NCI-H748 treated with DMSO at 0.1 percent for 48 hours (cell line): ENCODE results near the gene SMARCAD1.
"Not testable (repeated sequence)": the region's sequence is repeated elsewhere in the genome, so short reads cannot be mapped to it uniquely, and the experiment has no call there.

ENCODE experiments used
- DNase-seq: peaks from one replicate; lab custom pipeline; 2025; lab: John Stamatoyannopoulos, UW

Gene SMARCAD1

DNA sequence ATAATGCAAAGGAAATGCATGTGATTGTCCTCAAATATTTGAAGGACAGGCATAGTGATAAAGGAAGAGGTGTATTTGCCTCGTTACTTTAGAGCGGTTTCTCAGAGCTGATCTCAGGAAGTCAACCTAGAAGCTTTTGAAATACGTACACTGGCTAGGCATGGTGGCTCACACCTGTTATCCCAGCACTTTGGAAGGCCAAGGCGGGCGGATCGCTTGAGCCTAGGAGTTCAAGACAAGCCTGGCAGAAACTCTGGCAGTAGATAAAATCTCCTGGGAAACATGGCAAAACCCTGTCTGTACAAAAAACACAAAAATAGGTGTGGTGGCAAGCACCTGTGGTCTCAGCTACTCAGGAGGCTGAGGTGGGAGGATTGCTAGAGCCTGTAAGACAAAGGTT, 24.9 kb downstream of the SMARCAD1 start:
- no peak for DNase-seq

DNA sequence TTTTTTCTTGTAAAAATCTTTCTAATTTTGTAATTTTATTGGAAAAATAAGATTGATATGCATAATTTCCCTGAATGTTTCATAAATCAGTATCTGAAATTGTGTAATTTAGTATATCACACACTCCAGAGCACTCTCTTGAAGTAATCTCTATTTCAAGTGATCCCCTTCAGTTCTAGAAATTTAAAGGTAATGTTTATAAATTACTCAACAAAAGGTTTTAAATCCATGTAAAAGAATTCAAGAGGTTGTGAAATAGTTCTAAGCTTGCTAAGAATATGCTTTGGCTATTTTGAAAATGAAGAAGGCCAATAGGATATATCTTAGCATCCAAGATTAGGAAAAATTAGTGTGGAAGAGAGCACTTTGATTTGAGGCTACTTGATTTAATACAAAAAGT, 28.2 kb downstream of the SMARCAD1 start:
- no peak for DNase-seq

DNA sequence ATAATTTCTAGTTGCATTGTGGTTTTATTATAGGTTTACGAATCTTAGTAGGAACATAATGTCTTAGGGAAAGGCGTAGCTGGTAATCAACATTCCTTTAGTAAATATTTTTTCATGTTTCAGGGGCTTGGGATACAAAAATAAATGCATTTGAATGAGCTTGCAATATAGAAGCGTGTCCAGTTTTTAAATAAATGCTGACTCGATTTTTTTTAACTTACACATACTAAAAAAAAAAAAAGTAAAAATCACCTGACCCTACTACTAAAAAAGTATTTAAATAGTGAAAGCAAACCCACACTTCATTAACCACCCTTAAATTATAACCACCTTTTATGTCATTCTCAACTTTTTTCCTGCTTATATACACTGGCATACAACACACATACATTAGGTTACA, 29.6 kb downstream of the SMARCAD1 start:
- DNase-seq, result no peak

DNA sequence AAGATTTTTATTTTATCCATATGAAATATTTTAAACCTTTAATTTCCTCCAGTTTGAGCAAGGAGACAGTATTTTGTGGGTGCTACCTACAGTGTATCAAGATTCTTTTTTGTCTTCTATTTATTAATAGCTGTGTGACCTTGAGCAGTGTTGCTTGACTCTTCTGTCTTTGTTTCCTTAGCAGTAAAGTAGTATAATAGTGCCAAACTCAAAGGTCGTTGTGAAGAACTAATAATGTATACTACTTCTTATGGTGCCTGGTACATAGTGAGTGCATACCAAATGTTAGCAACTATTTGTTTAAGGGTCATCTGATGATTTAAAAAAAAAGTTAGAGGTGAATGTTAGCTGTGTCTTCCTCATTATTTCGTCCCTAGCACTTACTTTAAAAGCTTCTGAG, 30.5 kb downstream of the SMARCAD1 start:
- DNase-seq, result no peak

DNA sequence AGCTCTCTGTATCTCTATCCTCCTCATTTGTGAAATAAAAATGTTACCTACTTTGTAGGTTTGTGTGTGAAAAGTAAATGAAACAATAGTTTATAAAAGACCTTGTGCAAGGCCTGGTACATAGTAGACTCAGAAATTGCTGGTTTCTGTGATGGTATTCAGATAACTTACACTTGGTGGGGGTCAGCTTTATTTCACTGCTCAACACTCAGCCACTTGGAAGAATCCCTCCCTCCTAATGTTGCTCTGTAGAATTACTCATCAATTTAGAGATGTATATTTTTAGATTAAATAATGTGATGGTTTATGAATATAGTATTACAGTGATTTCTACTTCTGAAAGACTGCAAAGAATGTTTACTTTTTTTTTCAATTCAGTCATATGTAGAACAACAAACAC, 32.7 kb downstream of the SMARCAD1 start:
- DNase-seq, result no peak

DNA sequence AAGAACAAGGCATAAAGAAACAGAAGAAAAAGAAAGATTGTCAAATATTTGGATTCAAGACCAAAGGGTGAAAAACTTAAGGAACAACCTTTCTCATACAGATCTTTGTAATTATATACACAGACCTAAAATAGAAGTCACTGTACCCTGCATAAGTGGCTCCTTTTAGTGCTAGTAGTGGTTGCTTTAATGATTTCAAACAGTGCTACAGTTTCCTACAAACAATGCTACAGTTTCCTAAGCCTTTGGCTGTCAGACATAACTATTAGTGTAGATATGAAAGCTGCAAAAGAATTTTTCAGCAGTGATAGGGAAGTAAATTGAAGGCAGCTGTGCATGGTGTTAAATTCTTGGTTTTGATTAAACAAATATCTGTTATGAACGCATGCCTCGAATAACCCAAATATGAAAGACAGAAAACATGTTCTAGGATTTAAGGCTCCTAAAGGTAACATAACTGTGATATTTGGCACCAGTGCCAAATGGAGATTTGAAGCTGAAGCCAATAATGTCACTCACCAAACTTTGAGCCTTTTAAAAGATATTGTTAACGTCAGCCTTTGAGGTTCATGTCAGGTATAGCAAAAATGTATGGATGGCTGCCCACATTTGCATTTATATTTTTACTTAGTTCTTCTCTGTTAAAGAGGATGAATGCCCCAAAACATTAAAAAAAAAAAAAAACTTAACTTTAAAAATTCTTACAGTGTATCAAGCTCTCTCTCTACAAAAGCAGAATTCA, 36.6 kb downstream of the SMARCAD1 start:
- no peak for DNase-seq

DNA sequence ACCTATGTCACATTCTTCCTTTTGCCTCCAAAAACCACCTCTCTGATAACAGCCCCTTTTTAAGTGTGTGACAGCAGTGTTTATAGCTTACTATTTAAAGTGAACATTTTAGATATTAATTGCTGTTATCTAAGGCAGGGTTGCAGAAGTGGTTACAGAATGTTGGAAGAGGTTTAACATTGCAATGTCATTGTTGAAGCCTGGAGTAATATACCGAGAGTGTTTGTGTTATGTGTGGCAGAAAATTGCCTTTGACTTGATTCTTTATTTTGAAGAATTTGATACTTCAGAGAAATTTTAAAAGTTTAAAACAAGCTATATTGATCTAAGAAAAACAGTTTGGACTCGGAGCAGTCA, 37.1 kb downstream of the SMARCAD1 start:
- DNase-seq, result no peak

DNA sequence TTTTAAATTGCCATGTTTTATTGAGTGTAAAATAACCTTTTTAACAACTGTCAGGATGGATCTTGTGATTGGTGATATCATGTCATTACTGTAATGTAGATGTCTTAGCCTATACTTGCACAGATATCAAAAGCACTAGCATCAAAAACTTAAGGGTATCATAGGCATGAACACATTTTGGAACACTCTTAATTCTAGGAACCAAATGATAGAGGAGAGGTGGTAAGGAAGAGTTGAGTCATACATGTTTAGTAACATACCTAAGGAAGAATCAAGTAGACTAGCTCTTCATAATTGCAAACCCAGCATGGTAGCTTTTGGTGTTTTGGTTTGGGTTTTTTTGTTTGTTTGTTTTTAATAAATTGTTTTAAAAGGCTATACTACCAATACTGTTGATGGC, 43.4 kb downstream of the SMARCAD1 start:
- no peak for DNase-seq

DNA sequence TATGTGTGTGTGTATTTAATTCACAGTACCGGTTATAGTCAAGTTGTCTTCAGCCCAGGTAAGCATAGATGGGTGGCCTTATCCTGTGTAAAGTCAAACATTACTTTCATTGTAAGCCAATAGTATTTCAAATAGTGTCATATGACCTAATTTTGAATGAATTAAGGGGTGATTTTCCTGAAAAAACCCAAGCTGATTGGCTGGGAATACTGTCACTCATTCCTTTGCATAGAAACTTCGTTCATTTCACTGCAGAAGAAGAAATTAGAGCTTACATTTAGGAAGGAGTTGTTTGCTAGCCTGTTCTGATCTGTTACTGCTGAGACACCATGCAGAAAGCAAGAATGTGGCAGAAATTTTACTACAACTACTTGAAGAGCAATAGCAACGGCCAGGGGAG, 45.4 kb downstream of the SMARCAD1 start:
- DNase-seq, result no peak

DNA sequence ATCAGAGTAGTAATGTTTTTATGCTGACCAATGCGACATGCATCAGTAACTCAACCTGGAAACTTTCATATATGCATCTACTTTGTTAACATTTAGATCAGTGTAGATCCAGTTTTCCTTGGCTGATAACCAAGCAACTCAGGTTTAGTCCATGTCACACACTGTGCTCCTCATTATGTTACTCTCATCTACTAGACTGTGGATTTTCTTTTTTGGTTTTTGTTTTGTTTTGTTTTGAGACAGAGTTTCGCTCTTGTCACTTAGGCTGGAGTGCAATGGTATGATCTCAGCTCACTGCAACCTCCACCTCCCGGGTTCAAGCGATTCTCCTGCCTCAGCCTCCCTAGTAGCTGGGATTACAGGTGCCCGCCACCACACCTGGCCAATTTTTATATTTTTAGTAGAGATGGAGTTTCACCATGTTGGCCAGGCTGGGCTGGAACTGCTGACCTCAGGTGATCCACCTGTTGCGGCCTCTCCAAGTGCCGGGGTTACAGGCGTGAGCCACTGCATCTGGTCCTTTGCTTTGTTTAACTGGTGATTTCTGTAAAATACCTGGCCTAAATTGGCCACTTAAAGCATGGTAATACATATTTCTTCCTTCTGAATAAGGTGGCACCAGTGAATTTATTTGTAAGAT, 48.6 kb downstream of the SMARCAD1 start:
- no peak for DNase-seq

DNA sequence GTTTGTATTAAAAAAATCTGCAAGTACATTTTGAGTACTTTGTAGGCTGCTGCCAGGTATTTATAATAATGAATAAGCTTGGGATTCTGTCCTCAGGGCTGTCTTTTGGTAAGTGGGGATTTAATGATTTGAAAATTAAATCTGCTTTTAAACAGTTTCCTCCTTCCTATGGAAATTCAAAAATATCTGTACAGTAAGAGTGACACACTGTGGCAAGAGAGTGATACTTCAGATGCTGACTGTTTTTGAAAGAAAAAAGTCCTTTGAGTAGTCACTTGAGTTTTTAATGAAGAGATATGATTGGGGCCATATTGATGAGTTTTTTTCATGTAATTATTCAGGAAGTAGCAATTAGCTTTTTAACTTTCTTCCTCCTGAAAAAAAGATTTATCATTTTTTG, 49.2 kb downstream of the SMARCAD1 start:
- no peak for DNase-seq

DNA sequence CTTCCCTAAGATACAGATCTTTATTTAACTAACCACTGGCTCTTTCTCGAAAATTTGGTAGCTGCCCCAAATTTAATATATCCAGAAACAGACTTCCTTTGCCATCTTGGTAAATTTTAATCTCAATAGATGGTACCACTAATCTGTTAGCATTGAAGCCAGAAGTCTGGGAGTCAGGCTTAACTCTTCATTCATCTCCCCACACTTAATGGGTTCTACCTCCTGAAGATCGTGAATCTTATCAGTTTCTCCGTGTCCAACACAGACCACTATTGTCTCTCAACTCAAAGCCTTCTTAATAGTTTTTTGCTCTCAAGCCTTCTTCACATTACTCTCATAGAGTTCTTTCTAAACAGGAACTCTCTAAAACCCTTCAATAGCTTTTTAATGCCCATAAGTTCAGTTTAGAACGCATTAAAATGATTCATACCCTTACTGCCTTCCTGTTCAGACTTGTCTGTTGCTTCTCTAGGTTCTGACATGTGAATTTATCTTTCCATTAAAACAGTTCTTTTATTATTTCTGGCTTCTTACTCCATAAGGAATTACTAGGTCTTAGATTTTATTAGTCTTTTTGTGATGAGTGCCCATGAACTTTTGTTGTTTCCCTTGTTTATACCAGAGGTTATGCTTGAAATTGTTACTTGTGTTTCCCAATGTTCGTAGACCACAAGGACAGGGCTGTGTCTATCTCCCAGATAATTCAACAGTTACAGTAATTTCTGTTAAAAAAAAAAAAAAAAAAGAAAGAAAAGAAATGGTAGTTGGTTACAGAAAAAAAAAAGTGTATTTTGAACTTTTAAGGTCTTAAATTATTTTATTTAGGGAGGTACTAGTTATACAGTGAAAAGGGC, 54.7 kb downstream of the SMARCAD1 start:
- DNase-seq, result no peak

DNA sequence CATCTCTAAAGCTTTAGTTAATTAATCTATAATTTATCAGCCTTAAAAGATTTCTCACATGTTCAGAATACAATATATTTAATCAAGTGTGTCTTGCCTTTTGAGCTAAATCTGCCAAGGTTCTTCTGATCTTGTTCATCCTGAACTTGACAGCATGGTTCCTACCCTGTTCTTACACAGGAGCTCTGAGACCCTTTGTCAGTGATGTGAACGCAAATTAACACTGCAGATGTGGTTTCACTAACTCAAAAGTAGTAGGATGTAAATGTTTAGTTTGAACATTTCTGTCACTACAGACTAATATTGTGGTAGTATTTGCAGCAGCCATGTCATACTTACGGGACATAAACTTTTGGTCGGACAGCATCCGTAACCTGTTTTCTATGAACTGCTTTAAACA, 59.4 kb downstream of the SMARCAD1 start:
- no peak for DNase-seq

DNA sequence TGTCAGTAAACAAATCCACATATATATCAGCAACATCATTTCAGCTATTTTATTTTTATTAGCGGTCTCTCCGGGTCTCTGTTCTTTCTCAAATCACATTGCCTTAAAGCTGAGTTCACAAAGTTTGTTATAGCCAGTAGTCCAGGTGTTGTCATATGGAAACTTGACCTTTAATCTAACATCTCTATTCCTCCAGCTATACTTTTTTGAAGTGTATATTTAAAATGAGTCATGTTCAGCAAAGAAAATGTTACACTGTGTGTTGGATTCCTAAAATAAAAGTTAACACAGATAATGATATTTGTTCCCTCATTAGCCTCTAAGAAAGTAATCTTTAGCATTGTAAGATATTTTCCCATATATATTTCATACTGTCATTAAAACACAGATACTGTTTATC, 63.6 kb downstream of the SMARCAD1 start:
- no peak for DNase-seq

DNA sequence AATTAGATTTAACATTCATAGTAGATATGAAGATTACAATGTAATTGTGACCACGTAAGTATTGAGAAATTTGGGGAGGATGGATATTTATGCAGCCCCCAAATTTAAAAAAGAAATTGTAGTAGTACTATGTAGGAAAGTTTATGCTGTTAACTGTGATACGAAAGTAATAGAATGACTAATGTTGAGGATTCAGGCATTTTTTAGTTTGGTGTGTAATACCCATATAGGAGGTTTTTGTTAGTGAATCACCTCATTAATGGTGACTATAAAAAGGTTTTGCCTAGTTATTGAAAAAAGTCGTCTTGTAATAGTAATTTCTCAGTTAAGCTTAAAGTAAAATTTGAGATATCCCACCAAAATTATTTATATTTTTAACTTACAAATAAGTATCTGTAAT, 67.2 kb downstream of the SMARCAD1 start:
- DNase-seq, result no peak

DNA sequence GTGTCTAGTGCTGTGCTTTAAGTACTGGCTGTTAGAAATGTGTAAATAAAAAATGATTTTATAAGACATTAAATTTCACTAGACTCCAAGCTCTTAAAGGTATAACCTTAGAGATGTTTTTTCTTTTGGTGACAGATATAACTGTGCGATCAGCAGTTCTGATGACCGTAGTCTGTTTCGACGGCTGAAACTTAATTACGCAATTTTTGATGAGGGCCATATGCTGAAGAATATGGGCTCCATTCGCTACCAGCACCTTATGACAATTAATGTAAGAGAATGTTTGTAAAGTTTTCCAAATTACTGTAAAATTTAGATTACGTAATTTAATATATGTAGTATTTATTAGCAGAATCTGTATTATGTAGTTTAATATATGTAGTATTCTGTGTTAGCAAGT, 68.5 kb downstream of the SMARCAD1 start:
- DNase-seq, result no peak

DNA sequence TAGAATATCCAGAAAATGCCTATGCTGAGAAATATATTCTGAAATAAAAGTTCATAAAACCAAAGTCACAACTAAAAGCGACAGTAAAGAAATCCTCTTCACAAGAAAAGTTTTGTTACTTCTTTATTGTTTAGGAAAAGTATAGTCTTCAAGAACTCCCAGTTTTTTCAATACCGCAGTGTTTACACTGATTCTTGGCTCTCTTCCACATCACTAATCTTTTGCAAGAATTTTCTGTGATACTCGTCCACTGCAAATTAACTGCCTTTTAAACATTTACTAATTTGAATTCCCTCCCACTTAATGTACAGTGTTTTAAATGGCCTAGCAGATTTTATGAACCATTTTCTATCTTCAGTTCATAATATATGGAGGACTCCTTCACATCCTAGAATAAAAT, 69.9 kb downstream of the SMARCAD1 start:
- no peak for DNase-seq

DNA sequence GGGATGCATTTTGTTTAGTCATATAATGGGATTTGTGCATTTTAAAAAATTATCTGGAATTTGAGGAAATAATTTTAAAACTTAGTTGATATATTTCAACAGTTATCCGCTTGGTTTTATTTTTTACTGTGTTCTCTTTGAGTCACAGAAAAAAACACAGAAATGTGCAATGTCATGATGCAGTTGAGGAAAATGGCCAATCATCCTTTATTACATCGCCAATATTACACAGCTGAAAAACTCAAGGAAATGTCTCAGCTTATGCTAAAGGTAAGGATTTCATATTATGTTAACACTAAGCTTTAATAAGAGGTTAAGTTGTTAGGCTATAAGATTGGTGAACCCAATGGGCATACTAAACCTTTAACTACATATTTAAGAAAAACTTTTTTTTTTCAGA, 71.1 kb downstream of the SMARCAD1 start:
- no peak for DNase-seq

DNA sequence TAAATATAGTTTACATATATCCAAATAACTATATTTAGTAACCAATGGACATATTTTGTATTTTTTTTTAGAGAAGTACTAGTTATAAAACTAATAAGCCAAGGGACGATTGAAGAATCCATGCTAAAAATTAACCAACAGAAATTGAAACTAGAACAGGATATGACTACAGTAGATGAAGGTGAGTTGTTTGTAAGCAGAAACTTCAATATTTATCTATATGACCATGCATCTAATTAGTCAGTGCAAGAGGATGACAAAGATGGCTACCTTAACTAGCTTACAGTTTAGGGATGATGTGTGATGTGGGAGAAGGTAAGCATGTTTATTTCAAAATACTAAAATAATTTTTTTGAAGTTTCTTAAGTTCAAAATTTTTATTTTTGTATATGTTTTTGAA, 77.2 kb downstream of the SMARCAD1 start:
- no peak for DNase-seq

DNA sequence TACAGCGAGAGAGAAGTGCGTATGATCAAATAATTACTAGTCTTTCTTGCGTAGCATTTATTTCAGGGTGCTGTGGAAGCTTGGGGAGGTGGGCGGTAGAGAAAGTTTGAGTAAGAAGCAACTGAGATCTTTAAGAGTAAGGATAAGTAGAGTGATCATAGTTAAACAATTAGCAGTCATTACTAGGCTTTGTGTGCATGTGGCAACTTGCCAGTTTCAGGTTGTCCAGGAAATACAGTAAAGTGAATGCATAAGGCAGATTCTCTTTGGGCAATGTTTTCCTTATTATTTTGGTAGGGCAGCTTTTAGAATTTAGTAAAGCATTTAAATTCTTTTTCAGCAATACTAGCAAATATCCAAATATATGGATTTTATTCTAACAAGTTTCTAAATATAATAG, 78.0 kb downstream of the SMARCAD1 start:
- peak; percentile 1 for DNase-seq

DNA sequence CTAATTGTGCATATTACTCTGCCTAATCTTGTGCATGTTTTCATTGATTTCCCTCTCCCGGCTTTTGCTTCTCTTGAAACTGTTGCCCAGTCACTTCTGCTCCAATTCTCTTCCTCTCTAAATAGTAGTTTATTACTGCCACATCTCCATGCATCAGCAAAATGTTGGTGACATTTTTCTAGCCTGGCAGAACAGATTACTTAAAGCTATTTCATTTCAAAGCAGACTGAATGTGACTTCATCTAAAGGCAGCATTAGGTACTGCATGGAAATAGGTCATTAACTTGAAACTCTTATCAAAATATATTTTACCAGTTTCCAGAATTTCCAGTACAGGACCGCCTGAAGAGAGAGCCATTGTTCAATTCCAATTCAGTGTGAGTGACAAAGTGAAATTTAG, 82.6 kb downstream of the SMARCAD1 start:
- no peak for DNase-seq

DNA sequence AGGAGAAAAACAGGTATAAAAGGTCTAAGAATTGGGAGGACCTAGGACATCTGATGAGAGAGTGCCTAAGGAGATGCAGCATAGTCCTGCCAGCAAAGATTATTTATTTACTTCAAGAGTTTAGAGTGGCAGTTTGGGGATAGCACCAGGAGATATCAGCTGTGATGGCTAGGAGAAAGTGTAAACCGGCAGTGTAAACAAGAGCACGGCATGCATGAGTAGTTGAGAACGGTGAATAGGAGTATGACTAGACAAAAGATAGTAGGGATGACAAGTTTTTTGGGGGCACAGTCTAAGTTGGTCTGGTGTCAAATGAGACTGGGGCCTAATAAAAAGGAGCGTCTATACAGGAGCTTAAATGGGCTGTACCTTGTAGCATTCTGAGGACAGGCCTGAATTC, 86.3 kb downstream of the SMARCAD1 start:
- DNase-seq, result not testable (repeated sequence)

DNA sequence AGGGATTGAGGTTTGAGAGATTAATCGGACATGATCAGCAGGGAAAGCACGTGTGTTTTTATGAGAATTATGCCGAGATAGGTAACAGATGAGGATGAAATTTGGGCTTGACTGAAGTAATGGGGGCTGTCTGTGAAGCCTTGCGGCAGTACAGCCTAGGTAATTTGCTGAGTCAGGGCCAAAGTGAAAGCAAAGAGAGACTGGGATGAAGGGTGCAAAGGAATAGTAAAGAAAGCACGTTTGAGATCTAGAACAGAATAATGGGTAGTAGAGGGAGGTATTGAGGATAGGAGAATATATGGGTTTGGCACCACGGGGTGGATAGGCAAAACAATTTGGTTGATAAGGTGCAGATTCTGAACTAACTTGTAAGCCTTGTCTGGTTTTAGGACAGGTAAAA, 87.8 kb downstream of the SMARCAD1 start:
- DNase-seq, result not testable (repeated sequence)
